Measurements from ENCODE around the gene TESMIN. TPM values are rescaled to one million over a fixed set of nuclear protein-coding genes. Genes with fewer than 3 reads are reported as not detected.

The TESMIN gene
- total RNA-seq, 4 donors from 2014 or later = 1.2 to 57.4 (median 1.6) TPM; not detected in 1

GRCh38 chr11:68714060-68714856 is 37.1 kb downstream of the TESMIN start:
- Histone ChIP-seq H3K9me3 (no peaks in the 10 kb centered on the region), H3K27me3 (no peaks in the 10 kb centered on the region), H3K4me3 (no peak overlapping the region), H3K27ac (no peak overlapping the region), H3K4me1 (no peaks in the 10 kb centered on the region), H3K36me3 (no peaks in the 10 kb centered on the region)
- TF ChIP-seq CTCF (IDR thresholded peaks at IDR 0.05) (no peak), POLR2A (IDR thresholded peaks at IDR 0.05) (no peak)
- intact Hi-C loops (cut with DNase I; ENCODE audit: low total_unique reads) = no loop called here
- DNase-seq = no peak

- Histone ChIP-seq H3K27me3 (no peaks in the 10 kb centered on the region), H3K27ac (no peak overlapping the region), H3K4me1 (no peaks in the 10 kb centered on the region), H3K4me3 (no peak overlapping the region), H3K9me3 (no peaks in the 10 kb centered on the region), H3K36me3 (no peaks in the 10 kb centered on the region)
- intact Hi-C loops (cut with DNase I; ENCODE audit: low total_unique reads) = no loop called here
- no peak for DNase-seq
- TF ChIP-seq CTCF (IDR thresholded peaks at IDR 0.05) (no peak), POLR2A (IDR thresholded peaks at IDR 0.05) (no peak)
Measured at GRCh38 chr11:68711114-68711513, 40.2 kb downstream of the TESMIN start.

- no peaks in the 10 kb centered on the region for H3K9me3 ChIP-seq
- H3K27ac ChIP-seq = no peak overlapping the region
- H3K27me3 ChIP-seq = no peaks in the 10 kb centered on the region
- DNase-seq = no peak
- no peak overlapping the region for H3K4me3 ChIP-seq
- TF ChIP-seq CTCF (IDR thresholded peaks at IDR 0.05) (no peak), POLR2A (IDR thresholded peaks at IDR 0.05) (no peak)
- no peaks in the 10 kb centered on the region for H3K36me3 ChIP-seq
- H3K4me1 ChIP-seq = no peaks in the 10 kb centered on the region
- intact Hi-C loops (cut with DNase I; ENCODE audit: low total_unique reads) = no loop called here
Measured at GRCh38 chr11:68710409-68710808, 40.9 kb downstream of the TESMIN start.

DNA sequence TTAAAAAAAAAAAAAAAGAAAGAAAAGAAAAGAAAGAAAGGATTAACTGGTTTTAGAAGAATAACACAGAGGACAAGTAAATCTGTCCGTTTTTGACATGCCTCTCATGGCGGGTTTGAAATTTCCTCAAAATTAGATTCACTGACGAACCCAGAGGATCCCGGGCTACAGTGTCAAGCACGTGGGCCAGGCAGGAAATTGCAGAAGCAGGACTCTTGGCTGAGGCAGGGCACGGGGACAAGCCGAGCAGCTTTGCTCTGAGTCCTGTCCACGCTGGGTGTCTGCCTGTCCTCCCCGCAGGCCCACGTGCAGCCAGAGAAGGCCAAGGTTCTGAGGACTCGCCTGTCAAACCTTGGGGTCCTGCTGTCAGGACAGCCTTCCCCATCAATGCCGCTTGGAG is 42.3 kb downstream of the TESMIN start:
- Histone ChIP-seq H3K4me3 (no peak overlapping the region), H3K9me3 (no peaks in the 10 kb centered on the region), H3K4me1 (no peaks in the 10 kb centered on the region), H3K27ac (no peak overlapping the region), H3K36me3 (no peaks in the 10 kb centered on the region), H3K27me3 (no peaks in the 10 kb centered on the region)
- DNase-seq = no peak
- TF ChIP-seq CTCF (IDR thresholded peaks at IDR 0.05) = no peak
- no peak for TF ChIP-seq POLR2A (IDR thresholded peaks at IDR 0.05)
- intact Hi-C loops (cut with DNase I; ENCODE audit: low total_unique reads) = no loop called here

GRCh38 chr11:68707527-68707926 is 43.8 kb downstream of the TESMIN start:
- DNase-seq = no peak
- Histone ChIP-seq H3K36me3 (no peaks in the 10 kb centered on the region), H3K9me3 (no peaks in the 10 kb centered on the region), H3K4me3 (no peak overlapping the region), H3K4me1 (no peaks in the 10 kb centered on the region), H3K27ac (no peak overlapping the region), H3K27me3 (no peaks in the 10 kb centered on the region)
- TF ChIP-seq CTCF (IDR thresholded peaks at IDR 0.05) (no peak), POLR2A (IDR thresholded peaks at IDR 0.05) (no peak)
- intact Hi-C loops (cut with DNase I; ENCODE audit: low total_unique reads) = no loop called here
